Fibroblast of lung (primary cell): ENCODE measurements around the gene OARD1.

Experiments
- EZH2 ChIP-seq: IDR thresholded peaks from 2 replicates; pipeline ENCODE4 v1.5.1; 2012; ENCODE audit warnings: low read length, control low read depth, mild to moderate bottlenecking; ENCODE audit errors: missing control alignments
- TF ChIP-seq, protein P1 (sequence below), 2 donors: IDR thresholded peaks in 1 of 2; conservative IDR thresholded peaks in 1 of 2; 1 replicate in 1 of 2; 2 replicates in 1 of 2; pipeline ENCODE4 v1.5.1; 2011 to 2012; ENCODE audit warnings: low read length in 2 of 2, control low read depth in 1 of 2, inconsistent platforms in 1 of 2, low read depth in 1 of 2, mild to moderate bottlenecking in 1 of 2

DNA sequence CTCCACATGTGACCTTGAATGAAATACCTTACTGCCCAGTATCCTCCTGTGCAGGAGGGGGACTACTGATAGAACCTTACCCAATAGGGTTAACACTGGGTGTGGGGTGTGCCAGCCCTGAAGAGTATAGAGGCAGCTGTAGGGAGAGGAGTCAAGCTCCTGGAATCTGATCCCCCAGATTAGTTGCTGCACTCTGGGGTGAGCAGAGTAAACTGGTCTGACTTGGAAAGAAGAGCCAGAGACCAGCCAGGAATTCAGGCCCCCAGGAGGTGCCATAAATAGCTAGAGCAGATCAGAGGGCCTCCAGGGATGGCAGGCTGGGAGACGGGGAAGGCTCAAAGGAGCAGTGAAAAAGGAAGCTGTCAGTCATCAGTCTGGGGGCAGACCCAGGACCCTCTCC lies 22.6 kb downstream of the OARD1 start:
- TF ChIP-seq EZH2, result no peak
- TF ChIP-seq, protein P1, sequence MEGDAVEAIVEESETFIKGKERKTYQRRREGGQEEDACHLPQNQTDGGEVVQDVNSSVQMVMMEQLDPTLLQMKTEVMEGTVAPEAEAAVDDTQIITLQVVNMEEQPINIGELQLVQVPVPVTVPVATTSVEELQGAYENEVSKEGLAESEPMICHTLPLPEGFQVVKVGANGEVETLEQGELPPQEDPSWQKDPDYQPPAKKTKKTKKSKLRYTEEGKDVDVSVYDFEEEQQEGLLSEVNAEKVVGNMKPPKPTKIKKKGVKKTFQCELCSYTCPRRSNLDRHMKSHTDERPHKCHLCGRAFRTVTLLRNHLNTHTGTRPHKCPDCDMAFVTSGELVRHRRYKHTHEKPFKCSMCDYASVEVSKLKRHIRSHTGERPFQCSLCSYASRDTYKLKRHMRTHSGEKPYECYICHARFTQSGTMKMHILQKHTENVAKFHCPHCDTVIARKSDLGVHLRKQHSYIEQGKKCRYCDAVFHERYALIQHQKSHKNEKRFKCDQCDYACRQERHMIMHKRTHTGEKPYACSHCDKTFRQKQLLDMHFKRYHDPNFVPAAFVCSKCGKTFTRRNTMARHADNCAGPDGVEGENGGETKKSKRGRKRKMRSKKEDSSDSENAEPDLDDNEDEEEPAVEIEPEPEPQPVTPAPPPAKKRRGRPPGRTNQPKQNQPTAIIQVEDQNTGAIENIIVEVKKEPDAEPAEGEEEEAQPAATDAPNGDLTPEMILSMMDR (conservative IDR thresholded peaks at IDR 0.05 in 1 of 2, IDR thresholded peaks at IDR 0.05 in 1 of 2; ENCODE audit: low read depth in 1 of 2, low read length in 2 of 2), result no peak
